Upper lobe of left lung (tissue), 6 donors: Measurements from ENCODE around the gene ZNF740. TPM values are rescaled to one million over a fixed set of nuclear protein-coding genes. Genes with fewer than 3 reads are reported as not detected.
"Not testable (repeated sequence)": the region's sequence is repeated elsewhere in the genome, so short reads cannot be mapped to it uniquely, and the experiment has no call there.

Source experiments
- ATAC-seq, 2 donors: fragments of 200-7000 bp; cut with Tn5 transposase; one replicate each; pipeline ENCODE4 v1.9.1; 2022; ENCODE audit warnings: mild to moderate bottlenecking in 2 of 2, moderate library complexity in 2 of 2; ENCODE audit not compliant: low FRiP score in 2 of 2
- DNase-seq, 2 donors: peaks; one replicate each; pipeline ENCODE4 v3.0.0-alpha.2; 2019 to 2020
- H3K27ac ChIP-seq, 4 donors: fragments of 200-600 bp; sonication (generic); one replicate each; pipeline ENCODE4 v1.5.1; 2016 to 2019
- H3K27me3 ChIP-seq, 4 donors: fragments of 200-600 bp; sonication (generic); one replicate each; pipeline ENCODE4 v1.5.1; 2017 to 2019
- H3K36me3 ChIP-seq, 4 donors: fragments of 200-600 bp; sonication (generic); one replicate each; pipeline ENCODE4 v1.5.1; 2016 to 2019
- H3K4me1 ChIP-seq, 4 donors: fragments of 200-600 bp; sonication (generic); one replicate each; pipeline ENCODE4 v1.5.1; 2018 to 2019
- H3K4me3 ChIP-seq, 4 donors: fragments of 200-600 bp; sonication (generic); one replicate each; pipeline ENCODE4 v1.5.1; 2017 to 2019; ENCODE audit warnings: mild to moderate bottlenecking in 2 of 4, moderate library complexity in 1 of 4
- H3K9me3 ChIP-seq, 4 donors: fragments of 200-600 bp; sonication (generic); one replicate each; pipeline ENCODE4 v1.5.1; 2018 to 2019
- EP300 ChIP-seq, 4 donors: sonication (generic); formaldehyde crosslinking; IDR thresholded peaks; one replicate each; pipeline ENCODE4 v1.5.1; 2017; ENCODE audit warnings: antibody characterized with exemption in 4 of 4, control low read depth in 2 of 4
- POLR2A ChIP-seq, 4 donors: fragments of 450-650 bp; IDR thresholded peaks; one replicate each; pipeline ENCODE4 v1.5.1; 2016 to 2017; ENCODE audit warnings: antibody characterized with exemption in 4 of 4, mild to moderate bottlenecking in 2 of 4
- POLR2AphosphoS5 ChIP-seq, 2 donors: sonication (generic); formaldehyde crosslinking; IDR thresholded peaks; one replicate each; pipeline ENCODE4 v1.5.1; 2017; ENCODE audit warnings: antibody characterized with exemption in 2 of 2
- WGBS, 2 donors: methylation state at CpG; one replicate each; pipeline ENCODE4 v1.1.5; 2017 to 2018; 5-methylcytosine and 5-hydroxymethylcytosine counted together
- total RNA-seq, 6 donors: library from RNA; depleted of rRNA in 4 of 6; stranded (reverse); fragments of >200 nt in 4 of 6; gene quantifications; one replicate each; pipeline versions ENCODE4 v1.1.0 to v1.2.1, GENCODE V29; 2016 to 2021
- TF ChIP-seq, protein P1 (sequence below), 6 experiments: fragments of 450-650 bp in 4 of 6; fragments of 200-600 bp in 2 of 6; sonication (generic) in 2 of 6; IDR thresholded peaks; one replicate each; pipeline ENCODE4 v1.5.1; 2016 to 2019; ENCODE audit warnings: antibody characterized with exemption in 6 of 6
- donor health status: DM: no; HTN: no; CAD: no; lungs with moderate emphysema.
- donor health status: DM: no; HTN: yes; CAD: no; lungs with severe emphysema.

Gene ZNF740
- total RNA-seq, 6 donors from 2014 or later, result 9.6 to 52.4 (median 24.0) TPM

DNA sequence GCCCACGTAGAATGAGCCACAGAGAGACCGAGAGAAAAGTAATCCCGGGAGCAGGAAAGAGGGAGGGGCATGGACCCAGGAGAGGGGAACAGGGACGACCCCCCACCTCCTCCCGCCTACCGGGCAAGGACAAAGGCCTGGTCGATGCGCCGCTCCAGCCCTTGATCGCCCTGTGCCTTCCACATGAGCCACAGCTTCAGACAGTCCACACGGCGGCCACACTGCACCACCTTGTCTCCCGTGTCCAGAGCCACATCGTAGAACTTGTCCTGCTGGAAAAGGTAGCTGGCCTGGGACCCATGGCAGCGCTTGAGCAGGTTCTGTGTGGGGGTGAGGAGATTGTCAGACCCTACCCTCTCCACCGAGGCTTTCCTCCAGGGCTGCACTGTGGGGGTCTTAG is 20.5 kb upstream of the ZNF740 start:
- DNase-seq, result no peak
- H3K27me3 ChIP-seq, result no peaks in the 10 kb centered on the region
- TF ChIP-seq POLR2A (IDR thresholded peaks at IDR 0.05), result no peak
- no peak for TF ChIP-seq POLR2AphosphoS5 (IDR thresholded peaks at IDR 0.05)
- TF ChIP-seq, protein P1, sequence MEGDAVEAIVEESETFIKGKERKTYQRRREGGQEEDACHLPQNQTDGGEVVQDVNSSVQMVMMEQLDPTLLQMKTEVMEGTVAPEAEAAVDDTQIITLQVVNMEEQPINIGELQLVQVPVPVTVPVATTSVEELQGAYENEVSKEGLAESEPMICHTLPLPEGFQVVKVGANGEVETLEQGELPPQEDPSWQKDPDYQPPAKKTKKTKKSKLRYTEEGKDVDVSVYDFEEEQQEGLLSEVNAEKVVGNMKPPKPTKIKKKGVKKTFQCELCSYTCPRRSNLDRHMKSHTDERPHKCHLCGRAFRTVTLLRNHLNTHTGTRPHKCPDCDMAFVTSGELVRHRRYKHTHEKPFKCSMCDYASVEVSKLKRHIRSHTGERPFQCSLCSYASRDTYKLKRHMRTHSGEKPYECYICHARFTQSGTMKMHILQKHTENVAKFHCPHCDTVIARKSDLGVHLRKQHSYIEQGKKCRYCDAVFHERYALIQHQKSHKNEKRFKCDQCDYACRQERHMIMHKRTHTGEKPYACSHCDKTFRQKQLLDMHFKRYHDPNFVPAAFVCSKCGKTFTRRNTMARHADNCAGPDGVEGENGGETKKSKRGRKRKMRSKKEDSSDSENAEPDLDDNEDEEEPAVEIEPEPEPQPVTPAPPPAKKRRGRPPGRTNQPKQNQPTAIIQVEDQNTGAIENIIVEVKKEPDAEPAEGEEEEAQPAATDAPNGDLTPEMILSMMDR (IDR thresholded peaks at IDR 0.05), result no peak
- TF ChIP-seq EP300 (IDR thresholded peaks at IDR 0.05), result no peak
- peaks cover 0 to 5% (median 0%) of the 10 kb centered on the region in 4 donors for H3K36me3 ChIP-seq
- WGBS, 2 donors, result 86 to 91% methylated on average over 15 to 16 of the region's 16 CpGs
- ATAC-seq, result peak; percentile 9 to 58
- peaks cover 0 to 6% (median 5%) of the 10 kb centered on the region in 4 donors for H3K4me1 ChIP-seq
- no peak overlapping the region for H3K27ac ChIP-seq
- H3K9me3 ChIP-seq, result no peaks in the 10 kb centered on the region
- H3K4me3 ChIP-seq, result no peak overlapping the region

DNA sequence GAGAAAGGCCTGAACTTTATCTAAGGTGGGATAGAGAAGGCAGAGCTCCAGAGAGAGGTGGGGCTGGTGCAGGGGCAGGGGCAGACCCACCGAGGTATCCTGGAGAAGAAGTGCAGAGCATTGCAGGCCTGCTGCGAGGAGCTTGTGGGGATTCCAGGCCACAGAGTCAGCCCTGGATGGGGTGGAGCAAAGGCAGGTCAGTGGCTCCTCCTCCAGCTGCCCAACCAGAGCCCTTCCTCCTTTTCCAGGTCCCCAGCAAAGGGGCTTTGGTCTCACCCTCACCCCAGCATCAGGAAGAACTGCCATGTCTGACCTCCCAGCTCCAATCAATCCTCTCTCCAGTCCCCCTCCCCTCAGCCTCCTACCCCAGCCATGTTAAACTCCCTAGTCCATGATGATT is 19.8 kb upstream of the ZNF740 start:
- H3K36me3 ChIP-seq, result peaks cover 0 to 5% (median 0%) of the 10 kb centered on the region in 4 donors

DNA sequence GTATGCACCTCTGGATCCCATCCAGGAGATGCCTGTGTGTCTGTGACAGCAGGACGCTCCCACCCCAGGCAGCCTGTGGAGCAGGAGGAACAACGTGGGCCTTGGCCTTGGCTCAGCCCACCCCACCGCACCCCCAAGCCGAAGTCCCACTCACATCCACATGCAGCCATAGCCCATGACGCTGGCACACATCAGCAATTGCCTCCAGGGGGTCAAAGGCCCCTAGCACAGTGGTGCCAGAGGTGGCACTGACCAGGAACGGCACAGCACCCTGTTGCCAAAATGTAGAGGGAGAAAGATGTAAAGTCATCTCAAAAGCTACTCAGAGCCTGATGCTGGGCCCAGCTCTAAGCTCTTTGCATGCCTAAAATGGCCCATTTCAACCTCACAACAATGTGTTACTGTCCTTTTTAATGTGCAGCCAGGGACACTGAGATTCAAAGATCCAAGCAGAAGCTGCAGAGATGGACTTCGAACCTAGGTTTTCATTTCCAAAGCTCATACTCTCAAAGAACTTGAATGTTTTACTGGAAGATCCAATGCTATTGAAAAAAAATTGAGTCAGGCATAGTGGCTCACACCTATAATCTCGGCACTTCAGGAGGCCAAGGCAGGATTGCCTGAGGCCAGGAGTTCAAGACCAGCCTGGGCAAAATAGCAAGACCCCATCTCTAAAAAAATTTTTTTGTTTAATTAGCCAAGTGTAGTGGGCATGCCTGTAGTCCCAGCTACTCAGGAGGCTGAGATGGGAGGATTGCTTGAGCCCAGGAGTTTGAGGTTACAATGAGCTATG is 19.2 kb upstream of the ZNF740 start:
- no peak overlapping the region for H3K27ac ChIP-seq
- TF ChIP-seq POLR2A (IDR thresholded peaks at IDR 0.05) (no peak), POLR2AphosphoS5 (IDR thresholded peaks at IDR 0.05) (no peak), EP300 (IDR thresholded peaks at IDR 0.05) (no peak)
- TF ChIP-seq, protein P1 (IDR thresholded peaks at IDR 0.05), result no peak
- DNase-seq, result no peak
- 90 to 95% methylated on average over 8 of the region's 8 CpGs for WGBS, 2 donors
- H3K9me3 ChIP-seq, result no peaks in the 10 kb centered on the region
- ATAC-seq, result no peak
- H3K36me3 ChIP-seq, result peaks cover 0 to 5% (median 0%) of the 10 kb centered on the region in 4 donors
- H3K4me3 ChIP-seq, result no peak overlapping the region
- H3K4me1 ChIP-seq, result peaks cover 0 to 6% (median 5%) of the 10 kb centered on the region in 4 donors
- no peaks in the 10 kb centered on the region for H3K27me3 ChIP-seq

More for the DNA sequence above, 19.8 kb upstream of the ZNF740 start:
- Histone ChIP-seq H3K4me3 (no peak overlapping the region), H3K9me3 (no peaks in the 10 kb centered on the region), H3K4me1 (peaks cover 0 to 6% (median 5%) of the 10 kb centered on the region in 4 donors), H3K27ac (no peak overlapping the region), H3K27me3 (no peaks in the 10 kb centered on the region)
- DNase-seq (no peak), ATAC-seq (no peak)
- no peak for TF ChIP-seq POLR2A (IDR thresholded peaks at IDR 0.05)
- TF ChIP-seq POLR2AphosphoS5 (IDR thresholded peaks at IDR 0.05), result no peak
- WGBS, 2 donors, result 84 to 89% methylated on average over 2 of the region's 2 CpGs

DNA sequence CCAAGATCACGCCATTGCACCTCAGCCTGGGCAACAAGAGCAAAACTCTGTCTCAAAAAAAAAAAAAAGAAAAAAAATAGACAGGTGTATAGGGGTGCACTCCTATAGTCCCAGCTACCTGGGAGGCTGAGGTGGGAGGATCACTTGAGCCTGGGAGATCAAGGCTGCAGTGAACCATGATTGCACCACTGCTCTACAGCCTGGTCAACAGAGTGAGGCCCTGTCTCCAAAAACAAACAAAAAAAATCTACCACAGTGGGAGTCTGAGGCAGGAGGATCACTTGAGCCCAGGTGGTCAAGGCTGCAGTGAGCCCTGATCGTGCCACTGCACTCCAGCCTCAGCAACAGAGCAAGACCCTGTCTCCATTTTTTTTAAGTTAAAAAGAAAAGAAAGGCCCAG is 17.5 kb upstream of the ZNF740 start:
- not testable (repeated sequence) for H3K27ac ChIP-seq, ATAC-seq, H3K4me3 ChIP-seq, H3K9me3 ChIP-seq, H3K36me3 ChIP-seq, H3K27me3 ChIP-seq, H3K4me1 ChIP-seq, DNase-seq
- 94 to 97% methylated on average over 2 of the region's 2 CpGs for WGBS, 2 donors

DNA sequence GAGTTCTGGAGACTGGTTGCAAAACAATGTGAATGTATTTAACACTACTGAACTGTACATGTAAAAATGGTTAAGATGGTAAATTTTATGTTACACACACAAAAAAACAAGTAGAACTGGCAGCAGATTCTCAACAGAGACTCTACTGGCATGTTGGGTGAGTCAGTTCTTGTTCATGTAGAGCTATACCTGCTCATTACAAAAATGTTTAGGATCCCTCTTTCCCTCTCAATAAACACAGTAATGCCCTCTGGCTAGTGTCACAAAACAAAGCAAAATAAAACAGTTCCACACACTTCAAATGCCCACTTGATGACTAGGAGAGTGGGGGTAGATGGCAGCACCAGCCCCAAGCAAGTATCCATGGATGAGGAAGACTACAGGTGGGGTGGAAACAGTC is 13.7 kb upstream of the ZNF740 start:
- H3K27me3 ChIP-seq, result no peaks in the 10 kb centered on the region
- H3K9me3 ChIP-seq, result no peaks in the 10 kb centered on the region
- DNase-seq (no peak), ATAC-seq (no peak)
- H3K36me3 ChIP-seq, result peaks cover 0 to 19% (median 16%) of the 10 kb centered on the region in 4 donors
- no peak overlapping the region for H3K4me3 ChIP-seq
- H3K4me1 ChIP-seq, result no peaks in the 10 kb centered on the region
- TF ChIP-seq POLR2AphosphoS5 (IDR thresholded peaks at IDR 0.05) (no peak), POLR2A (IDR thresholded peaks at IDR 0.05) (no peak)
- no peak overlapping the region for H3K27ac ChIP-seq

DNA sequence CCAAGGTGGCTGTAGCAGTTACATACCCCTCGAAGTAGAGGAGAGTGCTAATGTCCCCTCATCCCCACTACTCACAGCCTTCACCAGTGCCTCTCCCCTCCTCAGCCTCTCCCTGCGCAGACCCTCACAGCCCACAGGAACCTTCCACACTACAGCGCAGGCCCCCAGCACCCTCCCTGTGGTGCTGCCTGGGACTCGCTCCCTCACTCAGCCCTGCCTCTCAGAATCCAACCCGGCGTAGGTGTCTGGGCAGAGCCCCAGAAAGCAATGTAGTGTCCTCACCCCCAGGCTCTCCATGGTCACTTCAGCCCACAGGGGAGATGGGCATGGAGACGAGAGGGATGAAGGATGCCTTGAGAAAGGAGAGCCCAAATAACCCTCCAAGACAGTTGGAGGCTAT is 10.9 kb upstream of the ZNF740 start:
- TF ChIP-seq POLR2A (IDR thresholded peaks at IDR 0.05) (no peak), EP300 (IDR thresholded peaks at IDR 0.05) (no peak), POLR2AphosphoS5 (IDR thresholded peaks at IDR 0.05) (no peak)
- TF ChIP-seq, protein P1 (IDR thresholded peaks at IDR 0.05), result no peak
- H3K9me3 ChIP-seq, result no peaks in the 10 kb centered on the region
- DNase-seq, result no peak
- WGBS, 2 donors, result 98 to 100% methylated on average over 6 to 7 of the region's 7 CpGs
- peaks cover 0 to 1% (median 0%) of the 10 kb centered on the region in 4 donors for H3K4me1 ChIP-seq
- H3K36me3 ChIP-seq, result peaks cover 0 to 25% (median 22%) of the 10 kb centered on the region in 4 donors
- no peak for ATAC-seq
- H3K4me3 ChIP-seq, result no peak overlapping the region
- H3K27me3 ChIP-seq, result no peaks in the 10 kb centered on the region
- no peak overlapping the region for H3K27ac ChIP-seq
